GOT3 (cell line): ENCODE data around the gene ACOD1.
"Not testable (repeated sequence)": the region's sequence is repeated elsewhere in the genome, so short reads cannot be mapped to it uniquely, and the experiment has no call there.

Experiments
- DNase-seq: peaks from one replicate; lab custom pipeline; 2025; ENCODE audit warnings: mixed read lengths; lab: John Stamatoyannopoulos, UW

ACOD1 gene

DNA sequence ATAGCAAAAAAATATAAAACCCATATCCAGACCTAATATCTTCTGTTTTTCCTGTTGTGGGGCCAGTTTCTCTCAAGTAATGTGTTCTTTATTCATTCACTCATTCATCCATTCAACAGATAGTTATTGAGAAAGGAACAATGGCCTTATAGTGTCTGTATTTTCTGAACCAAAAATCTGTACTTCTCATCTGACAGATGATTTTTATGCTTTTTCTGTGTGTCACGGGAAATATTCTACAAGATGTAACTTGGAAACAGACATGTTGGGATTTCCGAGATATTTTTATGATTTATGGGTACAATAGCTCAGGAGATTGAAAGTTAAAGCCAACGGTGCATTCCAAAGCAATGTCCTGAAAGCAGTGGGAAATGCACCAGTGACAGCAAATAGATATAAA, 5.7 kb downstream of the ACOD1 start:
- DNase-seq = no peak

DNA sequence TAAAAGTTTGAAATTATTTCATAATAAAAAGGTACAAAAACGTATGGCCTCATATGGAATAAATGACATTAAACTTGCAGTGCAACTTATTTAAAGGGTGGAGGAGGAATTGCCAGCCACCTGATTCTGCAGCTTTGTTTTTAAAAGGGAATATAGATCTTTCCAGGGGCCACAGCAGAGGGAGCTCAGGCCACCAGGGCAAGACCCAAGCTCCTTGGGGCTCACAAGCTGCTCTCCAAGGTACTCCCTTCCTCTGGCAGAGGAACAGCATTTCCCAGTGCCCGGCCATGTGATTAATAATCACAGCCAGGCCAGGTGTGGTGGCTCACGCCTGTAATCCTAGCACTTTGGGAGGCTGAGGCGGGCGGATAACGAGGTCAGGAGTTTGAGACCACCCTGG, 6.2 kb downstream of the ACOD1 start:
- no peak for DNase-seq

DNA sequence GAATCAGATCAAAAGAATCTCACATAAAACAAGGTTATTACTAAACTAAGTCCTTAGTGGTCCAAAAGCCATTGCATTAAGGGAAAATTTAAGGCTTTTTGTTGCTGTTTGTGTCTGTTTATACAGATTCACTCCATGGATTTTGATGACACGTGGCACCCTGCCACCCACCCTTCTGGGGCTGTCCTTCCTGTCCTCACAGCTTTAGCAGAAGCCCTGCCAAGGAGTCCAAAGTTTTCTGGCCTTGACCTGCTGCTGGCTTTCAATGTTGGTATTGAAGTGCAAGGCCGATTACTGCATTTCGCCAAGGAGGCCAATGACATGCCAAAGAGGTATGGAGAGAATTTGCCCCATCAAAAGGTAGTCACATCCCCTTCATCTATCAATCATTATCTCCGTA, 6.9 kb downstream of the ACOD1 start:
- DNase-seq = no peak

DNA sequence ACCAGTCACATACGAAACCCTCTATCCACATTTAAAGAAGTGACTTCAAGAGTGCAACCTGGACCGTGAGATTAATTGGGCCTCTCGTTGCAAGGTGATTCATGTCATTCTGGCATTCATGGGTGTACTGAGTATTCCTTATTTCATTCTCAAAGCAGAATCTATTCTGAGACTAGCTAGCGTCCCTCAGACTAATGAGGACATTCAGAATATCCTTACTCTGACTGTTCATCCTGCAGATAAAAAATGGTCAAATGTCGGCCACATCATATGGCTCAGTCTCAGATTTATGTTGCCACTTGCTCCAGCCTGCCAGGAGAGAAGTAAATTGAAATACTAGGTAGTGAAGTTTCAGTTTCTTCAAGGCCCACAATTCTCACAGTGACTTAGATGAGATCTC, 7.3 kb downstream of the ACOD1 start:
- no peak for DNase-seq

DNA sequence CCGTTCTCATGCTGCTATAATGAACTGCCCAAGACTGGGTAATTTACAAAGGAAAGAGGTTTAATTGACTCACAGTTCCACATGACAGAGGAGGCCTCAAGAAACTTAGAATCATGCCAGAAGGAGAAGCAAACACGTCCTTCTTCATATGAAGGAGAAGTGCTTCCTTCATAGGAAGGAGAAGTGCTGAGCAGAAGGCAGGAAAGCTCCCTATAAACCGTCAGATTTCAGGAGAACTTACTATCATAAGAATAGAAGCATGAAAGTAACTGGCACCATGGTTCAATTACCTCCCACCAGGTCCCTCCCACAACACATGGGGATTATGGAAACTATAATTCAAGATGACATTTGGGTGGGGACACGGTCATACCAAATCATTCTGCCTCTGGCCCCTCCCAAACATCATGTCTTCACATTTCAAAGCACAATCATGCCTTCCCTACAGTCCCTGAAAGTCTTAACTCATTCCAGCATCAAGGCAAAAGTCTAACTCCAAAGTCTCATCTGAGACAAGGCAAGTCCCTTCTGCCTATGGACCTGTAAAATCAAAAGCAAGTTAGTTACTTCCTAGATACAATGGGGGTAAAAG, 10.6 kb downstream of the ACOD1 start:
- DNase-seq = no peak

DNA sequence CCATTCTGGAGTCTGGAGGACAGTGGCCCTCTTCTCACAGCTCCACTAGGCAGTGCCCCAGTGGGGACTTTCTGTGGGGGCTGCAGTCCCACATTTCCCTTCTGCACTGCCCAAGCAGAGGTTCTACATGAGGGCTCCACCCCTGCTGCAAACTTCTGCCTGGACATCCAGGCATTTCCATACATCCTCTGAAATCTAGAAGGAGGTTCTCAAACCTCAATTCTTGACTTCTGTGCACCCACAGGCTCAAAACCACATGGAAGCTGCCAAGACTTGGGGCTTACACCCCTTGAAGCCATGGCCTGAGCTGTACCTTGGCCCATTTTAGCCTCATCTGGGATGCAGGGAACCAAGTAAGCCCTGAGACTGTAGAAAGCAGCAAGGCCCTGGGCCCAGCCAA, 11.4 kb downstream of the ACOD1 start:
- DNase-seq = not testable (repeated sequence)

DNA sequence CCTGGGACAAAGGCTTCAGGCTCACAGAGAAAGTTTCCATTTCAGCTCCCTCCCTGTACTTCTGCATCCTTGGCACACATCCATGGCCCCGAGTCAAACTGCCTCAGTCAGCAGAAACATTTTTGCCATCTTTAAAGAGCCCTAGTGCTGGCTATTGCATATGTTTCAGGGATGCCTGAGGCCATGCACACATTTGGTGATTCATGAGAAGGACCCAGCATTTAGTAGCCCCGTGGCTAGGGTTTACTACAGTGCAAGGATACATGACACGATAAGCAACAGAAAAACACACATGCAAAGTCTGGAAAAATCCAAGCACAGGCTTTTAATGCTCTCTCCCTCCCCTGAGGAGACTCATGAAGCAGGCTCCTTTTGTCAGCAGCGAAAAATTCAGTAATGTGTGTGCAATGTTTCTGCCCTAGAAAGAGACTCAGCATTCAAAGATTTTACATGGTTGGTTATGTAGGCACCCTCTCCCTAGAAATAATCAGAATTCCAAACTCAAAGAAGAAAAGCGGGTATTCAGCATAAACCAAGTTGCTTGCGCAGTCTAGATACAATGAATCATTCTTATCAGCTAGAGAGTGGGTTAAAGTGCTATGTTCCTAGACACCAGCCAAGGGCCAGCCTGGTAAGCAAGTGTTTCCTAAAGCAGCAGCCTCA, 17.6 kb downstream of the ACOD1 start:
- no peak for DNase-seq

DNA sequence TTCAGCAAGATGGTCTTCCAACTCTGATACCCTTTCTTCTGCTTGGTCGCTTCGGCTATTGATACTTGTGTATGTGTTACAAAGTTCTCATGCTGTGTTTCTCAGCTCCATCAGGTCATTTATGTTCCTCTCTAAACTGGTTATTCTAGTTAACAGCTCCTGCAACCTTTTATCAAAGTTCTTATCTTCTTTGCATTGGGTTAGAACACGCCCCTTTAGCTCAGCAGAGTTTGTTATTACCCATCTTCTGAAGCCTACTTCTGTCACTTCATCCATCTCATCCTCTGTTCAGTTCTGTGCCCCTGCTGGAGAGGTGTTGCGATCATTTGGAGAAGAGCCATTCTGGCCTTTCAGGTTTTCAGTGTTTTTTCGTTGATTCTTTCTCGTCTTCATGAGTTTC, 18.7 kb downstream of the ACOD1 start:
- no peak for DNase-seq

DNA sequence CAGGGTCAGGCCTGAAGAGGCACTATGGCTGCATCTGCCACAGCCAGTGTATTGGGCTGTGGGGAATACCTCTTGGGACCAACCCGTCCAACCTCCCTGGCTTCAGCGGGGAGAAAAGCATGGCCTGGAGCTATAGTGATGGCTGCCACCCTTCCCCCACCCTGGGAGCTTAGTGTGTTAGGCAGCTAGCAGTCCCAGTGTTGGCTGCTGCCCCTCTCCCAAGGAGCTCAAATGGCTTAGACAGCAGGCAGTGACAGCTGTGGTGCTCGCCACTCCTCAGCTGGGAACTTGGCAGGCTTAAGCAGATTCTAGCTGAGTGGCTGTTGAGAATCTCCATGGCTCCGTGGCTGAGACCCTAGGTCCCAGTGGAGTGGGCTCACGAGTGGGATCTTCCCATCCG, 19.7 kb downstream of the ACOD1 start:
- no peak for DNase-seq

DNA sequence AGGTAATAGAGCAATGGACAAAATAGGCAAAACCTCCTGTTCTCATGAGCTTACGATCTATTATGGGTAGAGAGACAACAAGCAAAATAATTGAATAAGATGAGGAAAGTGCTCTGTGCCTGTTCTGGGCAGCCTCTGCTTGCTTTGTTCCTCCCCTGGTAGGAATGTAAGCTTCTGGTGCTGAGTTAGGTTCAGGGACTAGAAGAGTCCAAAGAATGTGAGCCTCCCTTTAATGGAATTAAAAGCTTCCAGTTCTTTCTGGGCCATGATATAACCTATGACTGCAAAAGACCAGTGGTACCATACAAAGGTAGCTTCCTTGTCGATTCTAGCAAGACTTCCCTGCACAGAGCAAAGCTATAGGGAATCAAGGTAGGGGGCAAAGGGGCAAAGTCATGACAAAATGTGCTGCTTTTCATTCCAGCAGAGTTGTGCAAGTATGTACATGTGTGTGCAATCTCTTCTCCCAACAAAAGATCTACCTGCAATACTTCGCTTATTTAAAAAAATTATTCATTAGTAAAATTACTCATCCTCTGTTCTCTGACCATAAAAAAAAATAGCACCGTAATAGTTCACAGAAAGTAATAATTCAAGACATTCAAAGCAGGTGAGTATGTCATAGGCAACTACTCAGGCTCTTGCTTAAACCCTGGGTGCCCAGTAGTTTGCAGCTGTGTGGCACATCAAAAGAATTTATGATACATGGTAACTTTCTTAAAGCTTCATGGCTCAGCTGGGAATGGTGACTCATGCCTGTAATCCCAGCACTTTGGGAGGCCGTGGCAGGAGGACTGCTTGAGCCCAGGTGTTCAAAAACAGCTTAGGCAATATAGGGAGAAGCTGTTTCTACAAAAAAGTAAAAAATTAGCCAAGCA, 21.4 kb downstream of the ACOD1 start:
- no peak for DNase-seq

DNA sequence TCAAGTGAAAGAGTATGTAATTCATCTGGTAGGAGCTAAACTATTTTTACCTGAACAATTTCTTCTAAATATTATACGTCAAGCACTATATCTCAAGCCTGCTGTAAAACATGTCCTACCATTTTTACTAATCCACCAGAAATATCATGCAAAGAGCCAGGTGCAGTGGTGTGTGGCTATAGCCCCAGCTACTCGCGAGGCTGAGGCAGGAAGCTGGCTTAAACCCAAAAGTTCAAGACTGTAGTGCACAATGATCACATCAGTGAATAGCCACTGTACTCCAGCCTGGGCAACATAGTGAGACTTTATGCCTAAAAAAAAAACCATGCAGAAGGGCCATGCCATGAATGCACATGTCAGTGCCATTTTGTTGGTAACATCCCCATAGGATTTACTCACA, 22.9 kb downstream of the ACOD1 start:
- no peak for DNase-seq

DNA sequence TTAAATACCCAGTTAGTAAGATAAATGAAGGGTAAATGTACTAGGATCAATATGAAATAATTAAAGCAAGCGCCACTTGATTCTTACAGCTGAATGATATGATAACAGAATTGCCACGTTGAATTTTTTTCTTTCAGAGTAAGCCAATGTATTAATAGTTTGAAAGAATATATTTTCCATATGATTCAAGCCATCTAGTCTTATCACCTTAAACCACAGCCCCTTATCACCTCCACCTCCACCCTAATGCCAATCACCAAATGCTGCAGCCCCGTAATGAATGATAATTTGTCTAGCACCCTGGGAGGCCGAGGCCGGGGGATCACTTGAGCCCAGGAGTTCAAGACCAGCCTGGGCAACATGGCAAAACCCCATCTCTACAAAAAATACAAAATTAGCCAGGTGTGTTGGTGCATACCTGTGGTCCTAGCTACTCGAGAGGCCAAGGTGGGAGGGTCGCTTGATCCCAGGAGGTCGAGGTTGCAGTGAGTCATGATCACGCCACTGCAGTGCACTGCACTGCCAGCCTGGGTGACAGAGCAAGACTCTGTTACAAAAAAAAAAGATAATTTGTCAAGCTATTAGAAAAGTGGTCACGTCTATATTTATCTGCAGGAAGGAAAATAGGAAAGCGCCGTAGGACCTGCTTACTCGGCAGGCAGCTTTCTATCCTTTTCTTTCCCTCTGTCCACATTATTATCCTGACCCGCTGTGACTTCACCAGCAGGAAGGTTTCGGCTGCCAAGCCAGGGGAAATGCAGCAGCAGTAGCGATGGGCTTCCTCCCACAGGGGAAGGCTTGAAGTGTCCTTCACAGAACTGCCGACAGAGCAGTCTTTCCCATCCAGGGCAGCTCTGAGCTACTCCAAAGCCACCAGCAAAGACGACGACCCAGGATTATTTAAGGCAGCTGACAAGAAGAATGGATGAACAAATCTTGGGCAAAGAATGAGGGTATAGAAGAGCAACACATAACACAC, 23.8 kb downstream of the ACOD1 start:
- DNase-seq = no peak

DNA sequence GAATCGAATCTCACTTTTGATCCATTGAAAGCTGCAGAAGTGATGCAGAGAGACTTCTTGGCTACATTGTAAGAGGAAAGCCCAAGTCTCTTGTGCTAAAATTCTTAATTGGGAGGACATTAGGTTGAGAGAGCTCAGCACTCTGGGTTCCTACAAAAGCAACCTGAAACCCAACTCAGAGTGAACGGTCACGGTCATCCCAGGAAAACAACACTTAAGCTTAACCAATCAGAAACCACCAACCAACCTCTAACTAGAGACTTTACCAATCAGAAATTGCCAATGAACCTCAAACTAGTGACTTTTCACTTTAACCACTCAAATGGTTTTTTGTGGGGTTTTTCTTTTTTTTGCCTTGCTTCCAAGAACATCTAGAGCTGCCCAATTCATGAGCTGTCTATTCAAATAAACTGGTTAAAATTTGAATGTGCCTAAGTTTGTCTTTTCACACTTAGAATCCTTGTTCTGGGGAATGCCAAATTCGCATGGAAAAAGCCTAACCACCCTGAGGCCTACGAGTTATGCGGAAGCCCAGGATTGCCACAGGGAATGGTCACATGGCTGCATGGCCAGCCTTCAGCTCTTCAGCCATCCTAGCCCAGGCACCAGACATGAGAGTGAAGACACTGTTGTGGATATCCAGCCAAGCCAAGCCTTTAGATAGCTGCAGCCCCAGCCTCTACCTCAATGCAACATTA, 25.8 kb downstream of the ACOD1 start:
- DNase-seq = no peak

DNA sequence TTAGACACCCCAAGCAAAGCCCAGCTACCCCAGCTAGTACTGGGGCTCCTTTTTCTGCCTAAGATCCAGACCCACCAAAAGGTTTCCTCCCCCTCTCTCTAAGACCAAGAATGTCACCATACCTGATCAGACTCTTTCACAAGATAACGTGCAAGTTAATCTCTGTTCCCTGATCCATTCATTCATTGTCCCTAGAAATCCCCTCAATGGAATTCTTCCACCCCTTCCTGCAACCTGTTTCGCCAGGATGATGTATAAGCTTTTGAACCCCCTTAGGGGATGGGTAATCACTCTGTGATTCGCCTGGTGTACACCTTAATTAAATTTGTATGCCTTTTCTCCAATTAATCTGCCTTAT, 26.3 kb downstream of the ACOD1 start:
- no peak for DNase-seq

DNA sequence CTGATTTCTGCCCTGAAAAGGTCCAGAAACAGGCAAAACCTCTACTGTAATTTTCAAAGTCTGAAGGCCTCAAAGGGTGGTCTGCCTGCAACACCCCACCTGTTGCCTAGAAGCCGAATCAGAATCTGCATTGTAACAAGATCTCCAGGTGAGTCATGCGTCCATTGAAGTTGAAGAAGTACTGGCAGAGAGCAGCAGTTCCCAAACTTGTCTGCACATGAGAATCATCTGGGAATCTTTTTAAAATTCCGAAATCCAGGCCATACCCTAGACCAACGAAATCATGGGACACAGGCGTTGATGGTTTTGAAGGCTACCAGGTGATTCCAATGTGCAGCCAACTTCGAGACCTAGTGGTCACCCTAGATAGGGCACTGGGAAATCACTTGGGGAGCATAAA, 27.6 kb downstream of the ACOD1 start:
- no peak for DNase-seq

DNA sequence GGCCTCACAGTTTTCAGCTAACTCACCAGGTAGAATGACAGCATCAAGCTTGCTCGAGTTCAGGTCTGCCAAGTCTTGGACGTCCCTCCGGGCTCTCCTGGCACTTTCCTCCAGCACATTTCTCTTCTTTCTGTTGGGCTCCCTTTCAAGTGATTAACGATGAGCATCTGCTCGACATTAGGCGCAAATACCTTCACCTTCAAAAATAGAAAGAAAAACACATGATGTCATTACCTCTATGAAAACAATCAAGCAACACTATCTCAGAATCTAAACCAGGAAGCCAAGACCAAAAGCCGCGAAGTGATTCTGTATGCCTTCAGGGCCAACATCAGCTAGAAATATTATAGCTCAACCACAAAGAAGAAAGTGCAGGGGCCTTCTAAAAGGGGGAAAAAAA, 28.2 kb downstream of the ACOD1 start:
- no peak for DNase-seq

DNA sequence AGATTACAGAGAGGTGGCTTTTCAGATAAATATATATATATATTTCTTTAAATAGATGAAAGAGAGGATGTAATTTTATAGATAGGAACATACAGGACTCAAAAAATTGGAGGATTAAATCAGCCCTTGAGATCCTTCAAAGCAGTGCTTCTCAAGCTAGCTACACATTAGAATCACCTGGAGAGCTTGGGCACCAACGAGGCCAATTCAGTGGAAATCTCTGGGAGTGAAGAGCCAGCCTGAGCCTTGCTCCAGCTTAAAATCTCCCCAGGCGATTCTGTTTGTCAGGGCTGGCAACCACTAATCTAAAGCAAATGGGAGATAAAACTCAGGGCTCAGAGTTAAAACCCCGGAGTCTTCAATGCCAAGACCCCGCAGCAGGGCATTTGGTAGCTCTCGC, 28.6 kb downstream of the ACOD1 start:
- DNase-seq = no peak

DNA sequence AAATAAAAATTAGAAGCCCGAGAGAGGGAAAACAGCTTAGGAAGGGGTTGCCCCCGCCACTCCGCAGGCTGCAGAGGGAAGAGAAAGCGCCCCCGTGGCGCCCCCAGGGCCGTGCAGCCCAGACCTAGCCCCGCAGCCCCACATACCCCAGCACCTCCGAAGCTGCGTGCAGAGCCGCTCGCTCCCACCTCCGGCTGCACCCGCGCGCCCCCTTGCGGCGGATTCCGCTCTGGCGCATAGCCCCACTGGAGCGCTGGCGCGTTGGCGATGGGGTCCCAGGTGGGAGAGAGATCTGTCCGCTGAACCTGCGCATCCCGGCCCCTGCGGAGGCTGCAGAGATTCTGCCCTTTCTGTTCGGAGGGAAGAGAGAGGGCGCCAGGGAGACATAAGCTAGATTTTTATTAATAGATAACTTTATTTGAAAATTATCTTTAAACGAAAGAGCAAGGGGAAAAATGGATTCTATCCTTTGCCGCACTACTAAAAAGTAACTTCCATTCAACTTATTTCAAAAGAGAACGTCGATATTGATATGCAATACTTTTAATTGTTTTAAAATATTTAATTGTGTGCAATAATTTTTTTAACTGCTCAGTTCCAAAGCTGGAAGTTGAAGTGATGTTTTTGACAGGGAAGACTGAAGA, 31.9 kb downstream of the ACOD1 start:
- DNase-seq = peak; percentile 32

DNA sequence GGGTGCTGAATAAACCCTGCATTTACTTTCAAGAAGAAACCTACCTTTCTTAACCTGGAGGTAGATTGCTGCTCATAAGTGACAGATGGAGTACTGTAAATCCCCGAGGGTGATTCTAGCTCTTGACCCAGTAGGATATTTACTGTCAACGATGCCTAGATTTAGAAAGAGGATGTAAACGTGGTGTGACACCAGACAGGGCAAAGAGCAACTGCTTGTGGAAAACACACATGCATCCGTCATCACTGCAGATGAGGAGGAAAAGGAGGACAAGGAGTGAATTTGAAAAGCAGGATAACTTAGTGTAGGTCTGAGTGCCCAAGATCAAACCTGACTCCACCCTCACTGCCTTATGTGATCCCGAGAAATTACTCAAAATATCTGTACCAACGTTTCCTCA, 33.8 kb downstream of the ACOD1 start:
- no peak for DNase-seq

DNA sequence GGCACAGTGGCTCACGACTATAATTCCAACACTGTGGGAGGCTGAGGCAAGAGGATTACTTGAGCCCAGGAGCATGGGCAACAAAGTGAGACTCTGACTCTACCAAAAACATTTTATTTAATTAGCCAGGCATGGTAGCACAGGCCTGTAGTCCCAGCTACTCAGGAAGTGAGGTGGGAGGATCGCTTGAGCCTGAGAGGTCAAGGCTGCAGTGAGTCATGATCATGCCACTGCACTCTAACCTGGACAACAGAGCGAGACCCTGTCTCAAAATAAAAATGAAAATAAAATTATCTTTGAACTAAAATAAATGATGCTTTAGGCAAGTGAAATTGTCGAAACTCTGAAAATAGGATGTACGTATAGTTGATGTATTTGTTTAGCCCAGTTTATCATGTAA, 35.4 kb downstream of the ACOD1 start:
- DNase-seq = no peak

DNA sequence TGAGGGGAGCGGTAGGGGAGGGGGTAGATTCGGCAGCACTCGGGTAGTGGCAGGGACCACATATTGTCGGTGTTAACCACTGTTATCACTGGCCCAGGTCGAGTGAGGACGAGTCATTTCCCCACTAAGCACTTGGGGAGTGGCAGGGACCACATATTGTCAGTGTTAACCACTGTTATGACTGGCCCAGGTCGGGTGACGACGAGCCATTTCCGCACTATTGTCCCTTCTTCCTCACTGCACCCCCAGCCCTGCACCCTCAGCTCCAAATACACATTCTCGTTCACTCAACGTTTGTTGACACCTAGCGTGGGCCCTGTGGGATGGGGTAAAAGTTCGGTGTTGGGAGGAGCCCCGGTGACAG, 43.1 kb downstream of the ACOD1 start:
- no peak for DNase-seq
